Measurements from ENCODE around the gene PPFIA2. TPM values are rescaled to one million over a fixed set of nuclear protein-coding genes. Genes with fewer than 3 reads are reported as not detected.

The PPFIA2 gene
- total RNA-seq, 4 donors from 2014 or later = 5.4 to 19.5 (median 18.5) TPM; not detected in 1

DNA sequence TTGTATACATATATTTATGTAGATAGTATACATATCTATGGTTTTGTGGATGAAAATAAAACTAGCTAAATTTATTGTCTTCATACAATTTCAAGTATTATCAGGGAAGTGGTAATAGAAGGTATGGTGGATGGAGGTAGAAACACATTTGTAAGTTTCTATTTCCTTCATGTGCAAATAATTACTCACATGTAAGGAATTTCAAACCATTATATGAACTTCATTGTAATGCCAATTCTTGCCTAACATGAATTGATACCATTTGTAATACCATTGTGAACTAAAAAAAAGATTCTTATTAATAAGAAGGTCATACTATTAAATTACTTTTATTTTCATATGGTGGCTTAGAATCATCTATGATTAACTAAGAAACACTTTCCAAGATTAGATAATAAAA, 20.1 kb upstream of the PPFIA2 start:
- H3K4me3 ChIP-seq = no peak overlapping the region
- no peaks in the 10 kb centered on the region for H3K9me3 ChIP-seq
- H3K27ac ChIP-seq = no peak overlapping the region
- no peak for TF ChIP-seq POLR2A (IDR thresholded peaks at IDR 0.05)
- no peaks in the 10 kb centered on the region for H3K4me1 ChIP-seq
- H3K36me3 ChIP-seq = no peaks in the 10 kb centered on the region
- no peaks in the 10 kb centered on the region for H3K27me3 ChIP-seq
- intact Hi-C loops (cut with DNase I; ENCODE audit: low total_unique reads) = no loop called here
- no peak for DNase-seq

DNA sequence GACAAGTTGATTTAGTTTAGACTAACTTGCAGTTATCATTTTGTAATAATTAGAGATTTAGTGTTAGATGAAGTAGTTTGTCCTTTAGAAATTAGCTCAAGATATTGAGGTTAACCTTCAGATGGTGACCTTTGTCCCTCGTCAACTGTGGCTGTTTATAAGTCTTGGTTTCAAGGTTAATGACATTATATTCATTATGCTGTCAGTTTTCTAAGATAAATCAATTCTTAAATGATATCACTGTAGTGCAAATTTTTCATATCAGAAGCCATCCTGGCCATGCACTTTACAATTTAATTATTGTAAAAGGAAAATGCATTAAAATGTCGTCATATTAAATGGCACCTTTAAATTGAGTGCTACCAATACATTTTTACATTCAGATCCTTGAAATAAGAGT, 19.6 kb upstream of the PPFIA2 start:
- DNase-seq = no peak
- no peak for TF ChIP-seq POLR2A (IDR thresholded peaks at IDR 0.05)
- TF ChIP-seq, protein P1, sequence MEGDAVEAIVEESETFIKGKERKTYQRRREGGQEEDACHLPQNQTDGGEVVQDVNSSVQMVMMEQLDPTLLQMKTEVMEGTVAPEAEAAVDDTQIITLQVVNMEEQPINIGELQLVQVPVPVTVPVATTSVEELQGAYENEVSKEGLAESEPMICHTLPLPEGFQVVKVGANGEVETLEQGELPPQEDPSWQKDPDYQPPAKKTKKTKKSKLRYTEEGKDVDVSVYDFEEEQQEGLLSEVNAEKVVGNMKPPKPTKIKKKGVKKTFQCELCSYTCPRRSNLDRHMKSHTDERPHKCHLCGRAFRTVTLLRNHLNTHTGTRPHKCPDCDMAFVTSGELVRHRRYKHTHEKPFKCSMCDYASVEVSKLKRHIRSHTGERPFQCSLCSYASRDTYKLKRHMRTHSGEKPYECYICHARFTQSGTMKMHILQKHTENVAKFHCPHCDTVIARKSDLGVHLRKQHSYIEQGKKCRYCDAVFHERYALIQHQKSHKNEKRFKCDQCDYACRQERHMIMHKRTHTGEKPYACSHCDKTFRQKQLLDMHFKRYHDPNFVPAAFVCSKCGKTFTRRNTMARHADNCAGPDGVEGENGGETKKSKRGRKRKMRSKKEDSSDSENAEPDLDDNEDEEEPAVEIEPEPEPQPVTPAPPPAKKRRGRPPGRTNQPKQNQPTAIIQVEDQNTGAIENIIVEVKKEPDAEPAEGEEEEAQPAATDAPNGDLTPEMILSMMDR (IDR thresholded peaks at IDR 0.05) = no peak
- Histone ChIP-seq H3K4me1 (no peaks in the 10 kb centered on the region), H3K27ac (no peak overlapping the region), H3K4me3 (no peak overlapping the region), H3K9me3 (no peaks in the 10 kb centered on the region), H3K27me3 (no peaks in the 10 kb centered on the region), H3K36me3 (no peaks in the 10 kb centered on the region)
- intact Hi-C loops (cut with DNase I; ENCODE audit: low total_unique reads) = no loop called here

DNA sequence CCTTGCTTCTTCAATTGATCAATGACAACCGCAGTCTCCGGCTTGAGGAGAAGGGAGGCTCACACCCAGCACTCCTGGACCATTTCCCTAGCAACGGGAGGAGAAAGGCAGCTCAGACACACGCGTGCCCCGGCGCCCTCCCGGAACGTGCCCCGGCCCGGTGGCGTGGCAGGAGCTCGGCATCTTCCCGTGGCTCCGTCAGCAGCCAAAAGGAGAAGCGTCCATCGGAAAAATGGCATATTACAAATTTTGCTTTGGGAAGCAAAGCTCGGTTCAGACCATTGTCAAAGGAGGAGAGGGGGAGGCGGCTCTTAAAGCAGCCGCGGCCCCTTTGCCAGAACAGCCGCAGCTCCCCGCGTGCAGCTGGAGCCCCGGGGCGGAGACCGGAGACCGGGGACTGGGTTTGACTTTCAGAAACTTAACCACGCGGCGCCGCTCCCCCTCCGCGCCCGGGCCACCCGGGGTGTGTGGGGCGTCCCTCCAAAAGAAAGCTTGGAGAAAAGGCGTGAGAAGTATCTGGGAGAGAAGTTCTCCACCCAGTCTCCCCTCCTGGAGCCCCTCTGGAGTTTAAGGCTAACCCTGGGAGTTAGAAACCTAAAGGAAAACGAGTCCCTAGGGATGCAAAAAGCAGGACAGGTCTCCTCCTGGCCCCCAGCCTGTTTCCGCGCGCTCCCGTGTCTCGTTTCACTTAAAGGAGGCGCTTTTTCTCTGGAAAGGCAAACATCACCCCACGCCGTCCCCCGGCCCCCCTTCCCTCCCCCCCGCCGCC, 545 bp downstream of the PPFIA2 start:
- intact Hi-C loops (cut with DNase I; ENCODE audit: low total_unique reads) = no loop called here
- H3K27me3 ChIP-seq = no peaks in the 10 kb centered on the region
- peak in 1 of 2 donors; percentile 34 for DNase-seq
- peak overlapping the region; percentile 33 to 44 for H3K4me3 ChIP-seq
- H3K27ac ChIP-seq = no peak overlapping the region
- no peaks in the 10 kb centered on the region for H3K4me1 ChIP-seq
- H3K9me3 ChIP-seq = no peaks in the 10 kb centered on the region
- no peaks in the 10 kb centered on the region for H3K36me3 ChIP-seq
- TF ChIP-seq, protein P1 (IDR thresholded peaks at IDR 0.05) = no peak
- TF ChIP-seq POLR2A (IDR thresholded peaks at IDR 0.05) = no peak

DNA sequence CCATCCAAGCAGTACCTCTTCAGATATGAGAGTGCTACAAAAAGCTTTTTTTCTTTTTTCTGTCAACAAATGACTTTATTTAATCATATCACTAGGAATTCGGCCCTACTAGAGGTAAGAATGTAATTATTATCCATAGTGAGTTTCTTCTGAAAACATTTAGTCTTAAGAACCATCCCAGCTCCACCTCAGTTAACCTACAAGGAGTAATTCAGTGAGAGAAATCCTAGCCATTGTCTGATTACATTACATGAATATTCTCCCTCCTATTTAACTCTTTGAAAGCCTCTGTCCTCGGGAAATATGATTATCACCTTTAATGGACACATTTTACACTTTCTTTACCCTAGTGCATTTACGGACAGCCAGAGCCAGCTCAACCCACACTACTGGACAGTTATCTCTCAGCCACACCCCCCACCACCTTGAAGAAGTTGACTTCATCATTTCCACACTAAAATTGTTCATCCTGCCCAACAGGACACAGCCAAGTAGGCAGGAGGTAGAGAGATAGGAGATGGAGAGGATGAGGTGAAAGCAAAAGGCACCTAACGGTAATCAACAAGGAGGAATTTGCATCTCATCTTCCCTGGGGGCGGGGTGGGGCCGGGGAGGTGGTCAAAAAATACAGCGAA, 1.3 kb downstream of the PPFIA2 start:
- intact Hi-C loops (cut with DNase I; ENCODE audit: low total_unique reads) = no loop called here
- H3K9me3 ChIP-seq = no peaks in the 10 kb centered on the region
- peak overlapping the region; percentile 33 to 44 for H3K4me3 ChIP-seq
- H3K4me1 ChIP-seq = no peaks in the 10 kb centered on the region
- TF ChIP-seq, protein P1 (IDR thresholded peaks at IDR 0.05) = no peak
- TF ChIP-seq POLR2A (IDR thresholded peaks at IDR 0.05) = no peak
- no peaks in the 10 kb centered on the region for H3K36me3 ChIP-seq
- no peak overlapping the region for H3K27ac ChIP-seq
- DNase-seq = no peak
- no peaks in the 10 kb centered on the region for H3K27me3 ChIP-seq

DNA sequence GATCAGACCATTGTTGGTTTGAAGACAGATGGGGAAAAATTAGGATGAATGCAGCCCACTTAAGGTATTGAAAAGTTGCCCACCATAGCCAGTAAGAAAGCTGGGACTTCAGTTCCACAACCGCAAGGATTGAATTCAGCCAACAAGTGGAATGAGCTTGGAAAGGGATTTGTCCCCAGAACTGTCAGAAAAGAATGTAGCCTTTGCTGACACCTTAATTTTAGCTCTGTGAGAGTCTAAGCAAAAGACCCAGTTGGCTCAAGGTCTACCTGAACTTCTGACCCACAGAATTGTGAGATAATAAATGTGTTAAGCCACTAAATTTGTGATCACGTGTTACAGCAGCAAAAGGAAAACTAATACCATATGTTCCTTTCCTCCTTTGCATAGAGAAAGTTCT, 29.4 kb downstream of the PPFIA2 start:
- H3K4me1 ChIP-seq = no peaks in the 10 kb centered on the region
- TF ChIP-seq, protein P1 (IDR thresholded peaks at IDR 0.05) = no peak
- no peak for TF ChIP-seq POLR2A (IDR thresholded peaks at IDR 0.05)
- no peaks in the 10 kb centered on the region for H3K36me3 ChIP-seq
- no peaks in the 10 kb centered on the region for H3K9me3 ChIP-seq
- H3K27me3 ChIP-seq = no peaks in the 10 kb centered on the region
- no peak overlapping the region for H3K4me3 ChIP-seq
- H3K27ac ChIP-seq = no peak overlapping the region
- intact Hi-C loops (cut with DNase I; ENCODE audit: low total_unique reads) = no loop called here
- no peak for DNase-seq
